ENCODE data around the gene GNB1L.

DNA sequence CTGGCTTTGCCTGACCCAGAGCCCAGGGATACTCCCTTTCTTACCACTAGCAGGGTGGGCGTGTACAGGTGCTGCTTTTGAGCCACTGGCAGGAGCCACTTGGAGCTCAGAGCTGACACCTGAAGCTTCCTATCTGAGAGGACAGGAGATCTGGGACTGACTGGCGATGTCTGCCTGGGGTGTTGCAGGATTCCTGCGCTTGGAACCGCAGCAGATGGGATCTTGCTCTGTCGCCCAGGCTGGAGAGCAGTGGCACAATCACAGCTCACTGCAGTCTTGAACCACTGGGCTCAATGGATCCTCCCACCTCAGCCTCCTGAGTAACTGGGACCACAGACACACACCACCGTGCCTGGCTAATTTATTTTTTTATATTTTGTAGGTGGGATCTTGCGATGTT, 113.6 kb downstream of the GNB1L start:
- TF ChIP-seq, protein P1, sequence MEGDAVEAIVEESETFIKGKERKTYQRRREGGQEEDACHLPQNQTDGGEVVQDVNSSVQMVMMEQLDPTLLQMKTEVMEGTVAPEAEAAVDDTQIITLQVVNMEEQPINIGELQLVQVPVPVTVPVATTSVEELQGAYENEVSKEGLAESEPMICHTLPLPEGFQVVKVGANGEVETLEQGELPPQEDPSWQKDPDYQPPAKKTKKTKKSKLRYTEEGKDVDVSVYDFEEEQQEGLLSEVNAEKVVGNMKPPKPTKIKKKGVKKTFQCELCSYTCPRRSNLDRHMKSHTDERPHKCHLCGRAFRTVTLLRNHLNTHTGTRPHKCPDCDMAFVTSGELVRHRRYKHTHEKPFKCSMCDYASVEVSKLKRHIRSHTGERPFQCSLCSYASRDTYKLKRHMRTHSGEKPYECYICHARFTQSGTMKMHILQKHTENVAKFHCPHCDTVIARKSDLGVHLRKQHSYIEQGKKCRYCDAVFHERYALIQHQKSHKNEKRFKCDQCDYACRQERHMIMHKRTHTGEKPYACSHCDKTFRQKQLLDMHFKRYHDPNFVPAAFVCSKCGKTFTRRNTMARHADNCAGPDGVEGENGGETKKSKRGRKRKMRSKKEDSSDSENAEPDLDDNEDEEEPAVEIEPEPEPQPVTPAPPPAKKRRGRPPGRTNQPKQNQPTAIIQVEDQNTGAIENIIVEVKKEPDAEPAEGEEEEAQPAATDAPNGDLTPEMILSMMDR (IDR thresholded peaks at IDR 0.05): no peak
- TF ChIP-seq POLR2A (IDR thresholded peaks at IDR 0.05): no peak
